BJ (cell line): Measurements from ENCODE around the gene CCNK. TPM values are rescaled to one million over a fixed set of nuclear protein-coding genes. Genes with fewer than 3 reads are reported as not detected.

Experiments used
- CTCF ChIA-PET: fragments of 350-600 bp; formaldehyde crosslinking; extraction: SDS; loops from one replicate; lab custom pipeline; 2021; ENCODE audit warnings: antibody characterized with exemption, inconsistent platforms; lab: Yijun Ruan, JAX
- POLR2A ChIA-PET: fragments of 300-600 bp; sonication (Branson Sonifier 250); formaldehyde crosslinking; extraction: SDS; loops from one replicate; lab custom pipeline; 2021; ENCODE audit warnings: antibody characterized with exemption; lab: Charles Lee
- DNase-seq: peaks from one replicate; pipeline ENCODE4 v3.0.0-alpha.2; 2011; ENCODE audit warnings: low read depth
- H3K27me3 ChIP-seq: 2 replicates; pipeline ENCODE4 v1.6.0; 2011; ENCODE audit warnings: low read length; ENCODE audit not compliant: control insufficient read depth, insufficient read depth
- H3K36me3 ChIP-seq: 2 replicates; pipeline ENCODE4 v1.5.1; 2011; ENCODE audit warnings: low read length; ENCODE audit not compliant: control insufficient read depth, insufficient read depth
- H3K4me3 ChIP-seq: 2 replicates; pipeline ENCODE4 v1.5.1; 2011; ENCODE audit warnings: low read depth, mild to moderate bottlenecking, control low read depth, low read length
- polyA plus RNA-seq: library from polyadenylated mRNA; depleted of rRNA; stranded (reverse); fragments of >200 nt; gene quantifications from 2 replicates; pipeline ENCODE4 v1.2.3, GENCODE V29; 2011
- TF ChIP-seq, protein P1 (sequence below): IDR thresholded peaks from 2 replicates; pipeline ENCODE4 v1.5.1; 2011; ENCODE audit warnings: low read depth, mild to moderate bottlenecking, control low read depth, inconsistent platforms, low read length, moderate library complexity; ENCODE audit not compliant: insufficient read depth

Gene CCNK
- polyA plus RNA-seq, 1 experiment = 11.0 TPM

DNA sequence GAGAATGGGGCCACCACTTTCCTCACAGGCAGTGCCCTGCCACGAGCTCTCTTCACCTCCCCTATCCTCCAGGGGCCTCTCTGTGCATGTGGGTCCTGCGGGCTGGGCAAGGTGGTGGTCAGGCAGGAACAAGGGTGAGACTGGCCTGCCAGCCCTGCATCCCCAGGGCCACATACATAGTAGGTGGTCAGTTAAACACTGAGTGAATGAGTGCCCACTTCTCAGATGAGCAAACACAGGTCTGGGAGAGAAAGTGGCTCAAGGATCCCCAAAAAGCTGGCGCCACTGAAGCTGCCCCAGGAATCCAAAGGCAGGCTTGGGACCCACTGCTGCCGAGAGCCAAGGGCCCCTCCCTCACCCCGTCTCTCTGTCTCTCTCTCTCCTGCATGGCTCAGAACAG, 51.1 kb downstream of the CCNK start:
- DNase-seq = no peak
- H3K36me3 ChIP-seq = no peaks in the 10 kb centered on the region; the same call in none of the 2 replicates
- H3K4me3 ChIP-seq = no peak overlapping the region
- H3K27me3 ChIP-seq = no peaks in the 10 kb centered on the region
- POLR2A ChIA-PET = no interaction called here
- CTCF ChIA-PET = interaction anchor here (1.4 kb wide), 1 partner anchor 13 kb away, joined by 4 read pairs; no protein-coding TSS in a partner anchor
- TF ChIP-seq, protein P1, sequence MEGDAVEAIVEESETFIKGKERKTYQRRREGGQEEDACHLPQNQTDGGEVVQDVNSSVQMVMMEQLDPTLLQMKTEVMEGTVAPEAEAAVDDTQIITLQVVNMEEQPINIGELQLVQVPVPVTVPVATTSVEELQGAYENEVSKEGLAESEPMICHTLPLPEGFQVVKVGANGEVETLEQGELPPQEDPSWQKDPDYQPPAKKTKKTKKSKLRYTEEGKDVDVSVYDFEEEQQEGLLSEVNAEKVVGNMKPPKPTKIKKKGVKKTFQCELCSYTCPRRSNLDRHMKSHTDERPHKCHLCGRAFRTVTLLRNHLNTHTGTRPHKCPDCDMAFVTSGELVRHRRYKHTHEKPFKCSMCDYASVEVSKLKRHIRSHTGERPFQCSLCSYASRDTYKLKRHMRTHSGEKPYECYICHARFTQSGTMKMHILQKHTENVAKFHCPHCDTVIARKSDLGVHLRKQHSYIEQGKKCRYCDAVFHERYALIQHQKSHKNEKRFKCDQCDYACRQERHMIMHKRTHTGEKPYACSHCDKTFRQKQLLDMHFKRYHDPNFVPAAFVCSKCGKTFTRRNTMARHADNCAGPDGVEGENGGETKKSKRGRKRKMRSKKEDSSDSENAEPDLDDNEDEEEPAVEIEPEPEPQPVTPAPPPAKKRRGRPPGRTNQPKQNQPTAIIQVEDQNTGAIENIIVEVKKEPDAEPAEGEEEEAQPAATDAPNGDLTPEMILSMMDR = no peak

DNA sequence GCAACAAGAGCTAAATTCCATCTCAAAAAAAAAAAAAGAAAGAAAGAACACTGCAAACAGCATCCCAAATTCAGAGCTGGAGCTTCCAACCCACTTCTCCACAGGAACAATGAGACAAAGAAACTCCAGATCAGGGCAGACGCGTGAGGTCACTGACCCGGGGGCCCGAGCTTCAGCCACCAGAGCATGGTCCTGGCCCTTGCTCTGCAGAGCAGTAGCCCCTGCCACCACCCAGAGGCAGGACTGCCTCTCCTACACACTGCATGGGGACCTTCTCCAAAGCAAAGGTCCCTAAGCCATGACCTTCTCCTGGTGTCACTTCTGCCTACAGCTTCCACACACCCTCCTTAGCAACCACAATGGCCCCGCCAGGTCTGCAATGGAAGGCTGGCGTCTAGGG, 53.1 kb downstream of the CCNK start:
- CTCF ChIA-PET = interaction anchor here (0.7 to 1.3 kb wide), 2 partner anchors 76 to 92 kb away, joined by 3 to 4 read pairs; no protein-coding TSS in a partner anchor
- H3K36me3 ChIP-seq = no peaks in the 10 kb centered on the region; the same call in none of the 2 replicates

DNA sequence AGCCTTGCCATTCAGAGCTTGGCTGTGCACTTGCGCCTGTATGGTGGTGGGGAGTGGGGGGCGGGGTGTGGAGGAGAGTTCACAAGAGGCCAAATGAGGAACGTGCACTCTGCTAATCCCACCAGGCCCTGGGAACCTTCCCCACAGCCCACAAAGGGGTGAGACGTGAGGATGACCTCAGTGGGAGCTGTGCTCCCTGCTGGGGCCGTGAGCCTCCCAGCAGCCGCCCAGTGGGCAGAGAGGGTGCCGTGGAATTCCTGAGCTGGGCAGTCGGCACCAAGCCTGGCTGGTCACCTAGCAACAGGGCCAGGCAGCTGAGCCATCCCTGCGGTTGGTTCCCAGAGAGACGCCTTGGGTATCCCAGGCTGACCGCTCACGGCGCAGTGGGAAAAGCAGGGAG, 53.7 kb downstream of the CCNK start:
- DNase-seq = no peak

More for the DNA sequence above, 53.1 kb downstream of the CCNK start:
- no peak for DNase-seq
- H3K4me3 ChIP-seq = no peak overlapping the region
- no peaks in the 10 kb centered on the region for H3K27me3 ChIP-seq
- TF ChIP-seq, protein P1 = no peak
- POLR2A ChIA-PET = interaction anchor here (0.6 kb wide), 1 partner anchor 223 kb away, joined by 4 read pairs; no protein-coding TSS in a partner anchor

DNA sequence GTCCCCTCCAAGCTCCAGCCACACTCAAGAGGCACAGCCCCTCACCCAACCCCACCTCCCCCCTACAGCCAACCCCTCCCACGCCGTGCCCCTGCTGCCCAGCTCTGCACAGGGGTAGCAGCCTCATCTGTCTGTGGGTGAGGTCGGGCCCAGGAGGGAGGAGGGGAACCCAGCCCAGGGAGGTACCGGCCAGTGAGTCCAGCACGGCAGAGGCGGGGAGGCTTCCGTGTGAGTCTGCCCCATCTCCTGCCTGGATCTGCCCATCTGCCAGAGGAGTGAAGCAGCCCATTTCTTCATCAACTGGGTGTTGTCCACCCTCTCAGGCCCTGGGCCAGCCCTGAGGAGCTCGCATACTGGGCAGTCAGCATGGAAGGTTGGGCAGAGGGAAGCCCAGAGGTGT, 54.2 kb downstream of the CCNK start:
- ChIA-PET CTCF (interaction anchor here (1.3 to 1.8 kb wide), 2 partner anchors 11 to 91 kb away, joined by 4 read pairs; no protein-coding TSS in a partner anchor), POLR2A (no interaction called here)
- Histone ChIP-seq H3K36me3 (no peaks in the 10 kb centered on the region; the same call in none of the 2 replicates), H3K4me3 (no peak overlapping the region), H3K27me3 (no peaks in the 10 kb centered on the region)
- no peak for DNase-seq
- TF ChIP-seq, protein P1 = no peak

More for the DNA sequence above, 53.7 kb downstream of the CCNK start:
- ChIA-PET POLR2A (interaction anchor here (0.6 kb wide), 1 partner anchor 223 kb away, joined by 4 read pairs; no protein-coding TSS in a partner anchor), CTCF (interaction anchor here (1.3 to 1.8 kb wide), 2 partner anchors 12 to 91 kb away, joined by 4 read pairs; no protein-coding TSS in a partner anchor)
- TF ChIP-seq, protein P1 = no peak
- Histone ChIP-seq H3K4me3 (no peak overlapping the region), H3K27me3 (no peaks in the 10 kb centered on the region), H3K36me3 (no peaks in the 10 kb centered on the region; the same call in none of the 2 replicates)

DNA sequence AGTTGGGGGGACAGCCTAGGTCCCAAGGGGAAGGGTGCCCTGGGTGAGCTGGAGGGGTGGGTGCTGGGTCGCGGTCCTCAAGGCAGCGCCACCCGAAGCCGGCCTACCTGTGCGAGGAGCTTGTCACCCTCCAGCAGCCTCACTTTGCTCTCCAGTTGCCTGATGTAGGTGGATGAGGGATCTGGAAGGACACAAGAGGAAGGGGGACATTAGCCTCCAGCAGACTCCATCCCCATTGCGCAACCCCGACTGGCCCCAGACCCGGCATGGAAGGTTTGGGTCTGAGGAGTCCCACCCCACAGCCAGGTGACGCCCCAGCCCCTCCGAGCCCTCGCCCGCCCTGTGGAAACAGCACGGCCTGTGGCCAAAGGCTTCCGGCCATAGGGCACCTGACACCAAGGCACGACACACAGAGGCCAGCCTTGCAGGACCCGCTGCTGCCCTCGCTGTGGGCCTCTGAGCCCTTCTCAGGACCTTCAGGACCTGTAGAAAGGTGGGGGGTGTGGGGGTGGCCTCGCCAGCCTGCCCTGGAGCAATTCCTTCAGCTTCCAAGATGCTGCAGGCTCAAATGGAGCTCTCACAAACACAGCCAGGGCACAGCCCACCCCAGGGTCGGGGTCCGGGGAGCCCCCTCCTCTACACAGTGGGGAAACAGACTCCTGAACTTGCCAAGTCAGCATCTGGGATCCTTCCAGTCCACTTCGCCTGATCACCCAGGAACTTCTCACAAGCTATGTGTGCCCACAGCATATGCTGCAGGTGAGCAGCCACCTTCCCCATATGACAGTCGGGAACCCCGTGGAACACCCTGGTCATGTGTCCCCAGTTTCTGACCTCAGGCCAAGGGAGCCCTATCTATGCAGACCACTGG, 54.9 kb downstream of the CCNK start:
- H3K27me3 ChIP-seq = no peaks in the 10 kb centered on the region
- TF ChIP-seq, protein P1 = no peak
- no peak overlapping the region for H3K4me3 ChIP-seq
- ChIA-PET POLR2A (no interaction called here), CTCF (interaction anchor here (0.7 to 1.8 kb wide), 3 partner anchors 10 to 90 kb away, joined by 4 read pairs; no protein-coding TSS in a partner anchor)
- no peaks in the 10 kb centered on the region; the same call in none of the 2 replicates for H3K36me3 ChIP-seq
- DNase-seq = no peak
